GM23338 (cell line): ENCODE results near the gene SRPK1. TPM values are rescaled to one million over a fixed set of nuclear protein-coding genes. Genes with fewer than 3 reads are reported as not detected.

Experiments
- ATAC-seq: fragments of 200-7000 bp; cut with Tn5 transposase; 3 replicates; pipeline ENCODE4 v1.9.1; 2020
- DNase-seq: peaks from one replicate; pipeline ENCODE4 v3.0.0-alpha.2; 2015; ENCODE audit warnings: low spot score
- H2AFZ ChIP-seq: fragments of 200-600 bp; sonication (generic); 2 replicates; pipeline ENCODE4 v1.8.0; 2016; ENCODE audit warnings: antibody characterized with exemption, mild to moderate bottlenecking, moderate library complexity
- H3F3A ChIP-seq: fragments of 200-600 bp; sonication (generic); replicated peaks from 2 replicates; pipeline ENCODE4 v1.8.0; 2017; ENCODE audit warnings: antibody characterized with exemption, mixed run types, low read depth
- H3K27ac ChIP-seq: fragments of 200-600 bp; sonication (generic); 2 replicates; pipeline ENCODE4 v1.6.1; 2016; ENCODE audit warnings: low read depth
- H3K27me3 ChIP-seq: fragments of 200-600 bp; sonication (generic); 2 replicates; pipeline ENCODE4 v1.8.0; 2016; ENCODE audit warnings: mild to moderate bottlenecking, mixed run types, moderate library complexity; ENCODE audit not compliant: insufficient read depth
- H3K36me3 ChIP-seq: fragments of 200-600 bp; sonication (generic); 2 replicates; pipeline ENCODE4 v1.8.0; 2016; ENCODE audit warnings: mild to moderate bottlenecking; ENCODE audit not compliant: insufficient read depth
- H3K4me1 ChIP-seq: fragments of 200-600 bp; sonication (generic); 2 replicates; pipeline ENCODE4 v1.8.0; 2016; ENCODE audit warnings: mild to moderate bottlenecking, moderate library complexity; ENCODE audit not compliant: insufficient read depth
- H3K4me2 ChIP-seq: fragments of 200-600 bp; sonication (generic); 2 replicates; pipeline ENCODE4 v1.7.1; 2017; ENCODE audit warnings: mixed run types
- H3K4me3 ChIP-seq: fragments of 200-600 bp; sonication (generic); 2 replicates; pipeline ENCODE4 v1.6.1; 2016; ENCODE audit warnings: mixed run types
- H3K79me2 ChIP-seq: fragments of 200-600 bp; sonication (generic); replicated peaks from 2 replicates; pipeline ENCODE4 v1.8.0; 2017; ENCODE audit warnings: mild to moderate bottlenecking; ENCODE audit not compliant: insufficient read depth
- H3K9me2 ChIP-seq: fragments of 200-600 bp; sonication (generic); 2 replicates; pipeline ENCODE4 v1.8.0; 2017; ENCODE audit not compliant: insufficient read depth
- H4K20me1 ChIP-seq: fragments of 200-600 bp; sonication (generic); replicated peaks from 2 replicates; pipeline ENCODE4 v1.8.0; 2017; ENCODE audit warnings: mild to moderate bottlenecking; ENCODE audit not compliant: insufficient read depth
- H3K27ac Mint-ChIP-seq: 2 replicates; pipeline ENCODE4 v1.8.0; 2020; ENCODE audit warnings: inconsistent platforms, mild to moderate bottlenecking, moderate library complexity, mixed read lengths
- H3K27me3 Mint-ChIP-seq: 3 replicates; pipeline ENCODE4 v1.8.0; 2022; ENCODE audit warnings: low read depth, mild to moderate bottlenecking, moderate library complexity, mixed read lengths, inconsistent platforms; ENCODE audit not compliant: insufficient read depth, poor library complexity
- H3K36me3 Mint-ChIP-seq: 3 replicates; pipeline ENCODE4 v1.8.0; 2021; ENCODE audit warnings: low read depth, mild to moderate bottlenecking, inconsistent platforms, moderate library complexity, mixed read lengths
- H3K4me1 Mint-ChIP-seq: 3 replicates; pipeline ENCODE4 v1.8.0; 2020; ENCODE audit warnings: mild to moderate bottlenecking, inconsistent platforms, mixed read lengths
- H3K4me3 Mint-ChIP-seq: 3 replicates; pipeline ENCODE4 v1.8.0; 2021; ENCODE audit warnings: moderate library complexity, mild to moderate bottlenecking, inconsistent platforms, mixed read lengths
- H3K9me3 Mint-ChIP-seq: 3 replicates; pipeline ENCODE4 v1.8.0; 2020; ENCODE audit warnings: moderate library complexity, mild to moderate bottlenecking, inconsistent platforms, mixed read lengths
- polyA plus RNA-seq: library from polyadenylated mRNA; unstranded; fragments of >200 nt; fragmentation: Nextera tagmentation; extraction: Ambion mirVana; gene quantifications from 2 replicates; pipeline ENCODE4 v1.2.1, GENCODE V29; 2016
- total RNA-seq: library from RNA; depleted of rRNA; stranded (reverse); fragments of >200 nt; shearing (Covaris generic); gene quantifications from 2 replicates; pipeline ENCODE4 v1.2.3, GENCODE V29; 2014
- TF ChIP-seq, protein P1 (sequence below): IDR thresholded peaks from one replicate; pipeline ENCODE4 v1.6.1; 2018; ENCODE audit warnings: antibody characterized with exemption; ENCODE audit not compliant: unreplicated experiment
- TF ChIP-seq, protein P2 (sequence below): fragments of 250-450 bp; sonication (Bioruptor Pico); IDR thresholded peaks from 2 replicates; pipeline ENCODE4 v1.5.0; 2020; ENCODE audit warnings: mild to moderate bottlenecking, moderate library complexity

SRPK1 gene
- total and polyA plus RNA-seq, 2 experiments from 2014 or later: 175 to 202 TPM

DNA sequence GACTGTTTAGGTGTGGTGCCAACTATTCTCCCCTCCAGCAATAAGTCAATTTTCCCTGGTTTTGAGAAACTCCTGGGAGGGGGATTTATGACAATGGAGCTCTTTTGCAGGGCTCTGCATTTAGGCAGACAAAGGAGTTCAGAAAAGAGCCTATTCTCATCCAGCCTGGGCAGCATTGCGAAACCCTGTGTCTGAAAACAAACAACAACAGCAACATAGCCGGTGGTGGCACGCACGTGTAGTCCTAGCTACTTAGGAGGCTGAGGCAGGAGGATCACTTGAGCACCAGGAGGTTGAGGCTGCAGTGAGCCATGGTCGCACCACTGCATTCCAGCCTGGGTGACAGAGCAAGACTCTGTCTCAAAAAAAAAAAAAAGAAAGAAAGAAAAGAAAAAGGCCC lies 130.2 kb downstream of the SRPK1 start:
- Histone ChIP-seq H3K27me3 (no peaks in the 10 kb centered on the region), H3K27ac (no peak overlapping the region), H3K79me2 (no peaks in the 10 kb centered on the region), H3K9me2 (peaks cover 14% of the 10 kb centered on the region; the same call in 1 of the 2 replicates), H3K4me2 (no peak overlapping the region), H3K4me1 (peaks cover 6% of the 10 kb centered on the region; the same call in 1 of the 2 replicates), H3F3A (no peaks in the 10 kb centered on the region; the same call in 1 of the 2 replicates), H2AFZ (no peak overlapping the region; the same call in 1 of the 2 replicates), H4K20me1 (no peaks in the 10 kb centered on the region), H3K4me3 (no peak overlapping the region), H3K36me3 (no peaks in the 10 kb centered on the region)
- H3K4me3 Mint-ChIP-seq: no peak overlapping the region
- no peak overlapping the region for H3K27ac Mint-ChIP-seq
- no peak for ATAC-seq
- H3K4me1 Mint-ChIP-seq: peaks cover 3% of the 10 kb centered on the region; the same call in 2 of the 3 replicates
- H3K27me3 Mint-ChIP-seq: peaks cover 4% of the 10 kb centered on the region
- H3K36me3 Mint-ChIP-seq: no peaks in the 10 kb centered on the region
- TF ChIP-seq, protein P1, sequence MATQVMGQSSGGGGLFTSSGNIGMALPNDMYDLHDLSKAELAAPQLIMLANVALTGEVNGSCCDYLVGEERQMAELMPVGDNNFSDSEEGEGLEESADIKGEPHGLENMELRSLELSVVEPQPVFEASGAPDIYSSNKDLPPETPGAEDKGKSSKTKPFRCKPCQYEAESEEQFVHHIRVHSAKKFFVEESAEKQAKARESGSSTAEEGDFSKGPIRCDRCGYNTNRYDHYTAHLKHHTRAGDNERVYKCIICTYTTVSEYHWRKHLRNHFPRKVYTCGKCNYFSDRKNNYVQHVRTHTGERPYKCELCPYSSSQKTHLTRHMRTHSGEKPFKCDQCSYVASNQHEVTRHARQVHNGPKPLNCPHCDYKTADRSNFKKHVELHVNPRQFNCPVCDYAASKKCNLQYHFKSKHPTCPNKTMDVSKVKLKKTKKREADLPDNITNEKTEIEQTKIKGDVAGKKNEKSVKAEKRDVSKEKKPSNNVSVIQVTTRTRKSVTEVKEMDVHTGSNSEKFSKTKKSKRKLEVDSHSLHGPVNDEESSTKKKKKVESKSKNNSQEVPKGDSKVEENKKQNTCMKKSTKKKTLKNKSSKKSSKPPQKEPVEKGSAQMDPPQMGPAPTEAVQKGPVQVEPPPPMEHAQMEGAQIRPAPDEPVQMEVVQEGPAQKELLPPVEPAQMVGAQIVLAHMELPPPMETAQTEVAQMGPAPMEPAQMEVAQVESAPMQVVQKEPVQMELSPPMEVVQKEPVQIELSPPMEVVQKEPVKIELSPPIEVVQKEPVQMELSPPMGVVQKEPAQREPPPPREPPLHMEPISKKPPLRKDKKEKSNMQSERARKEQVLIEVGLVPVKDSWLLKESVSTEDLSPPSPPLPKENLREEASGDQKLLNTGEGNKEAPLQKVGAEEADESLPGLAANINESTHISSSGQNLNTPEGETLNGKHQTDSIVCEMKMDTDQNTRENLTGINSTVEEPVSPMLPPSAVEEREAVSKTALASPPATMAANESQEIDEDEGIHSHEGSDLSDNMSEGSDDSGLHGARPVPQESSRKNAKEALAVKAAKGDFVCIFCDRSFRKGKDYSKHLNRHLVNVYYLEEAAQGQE: no peak
- TF ChIP-seq, protein P2, sequence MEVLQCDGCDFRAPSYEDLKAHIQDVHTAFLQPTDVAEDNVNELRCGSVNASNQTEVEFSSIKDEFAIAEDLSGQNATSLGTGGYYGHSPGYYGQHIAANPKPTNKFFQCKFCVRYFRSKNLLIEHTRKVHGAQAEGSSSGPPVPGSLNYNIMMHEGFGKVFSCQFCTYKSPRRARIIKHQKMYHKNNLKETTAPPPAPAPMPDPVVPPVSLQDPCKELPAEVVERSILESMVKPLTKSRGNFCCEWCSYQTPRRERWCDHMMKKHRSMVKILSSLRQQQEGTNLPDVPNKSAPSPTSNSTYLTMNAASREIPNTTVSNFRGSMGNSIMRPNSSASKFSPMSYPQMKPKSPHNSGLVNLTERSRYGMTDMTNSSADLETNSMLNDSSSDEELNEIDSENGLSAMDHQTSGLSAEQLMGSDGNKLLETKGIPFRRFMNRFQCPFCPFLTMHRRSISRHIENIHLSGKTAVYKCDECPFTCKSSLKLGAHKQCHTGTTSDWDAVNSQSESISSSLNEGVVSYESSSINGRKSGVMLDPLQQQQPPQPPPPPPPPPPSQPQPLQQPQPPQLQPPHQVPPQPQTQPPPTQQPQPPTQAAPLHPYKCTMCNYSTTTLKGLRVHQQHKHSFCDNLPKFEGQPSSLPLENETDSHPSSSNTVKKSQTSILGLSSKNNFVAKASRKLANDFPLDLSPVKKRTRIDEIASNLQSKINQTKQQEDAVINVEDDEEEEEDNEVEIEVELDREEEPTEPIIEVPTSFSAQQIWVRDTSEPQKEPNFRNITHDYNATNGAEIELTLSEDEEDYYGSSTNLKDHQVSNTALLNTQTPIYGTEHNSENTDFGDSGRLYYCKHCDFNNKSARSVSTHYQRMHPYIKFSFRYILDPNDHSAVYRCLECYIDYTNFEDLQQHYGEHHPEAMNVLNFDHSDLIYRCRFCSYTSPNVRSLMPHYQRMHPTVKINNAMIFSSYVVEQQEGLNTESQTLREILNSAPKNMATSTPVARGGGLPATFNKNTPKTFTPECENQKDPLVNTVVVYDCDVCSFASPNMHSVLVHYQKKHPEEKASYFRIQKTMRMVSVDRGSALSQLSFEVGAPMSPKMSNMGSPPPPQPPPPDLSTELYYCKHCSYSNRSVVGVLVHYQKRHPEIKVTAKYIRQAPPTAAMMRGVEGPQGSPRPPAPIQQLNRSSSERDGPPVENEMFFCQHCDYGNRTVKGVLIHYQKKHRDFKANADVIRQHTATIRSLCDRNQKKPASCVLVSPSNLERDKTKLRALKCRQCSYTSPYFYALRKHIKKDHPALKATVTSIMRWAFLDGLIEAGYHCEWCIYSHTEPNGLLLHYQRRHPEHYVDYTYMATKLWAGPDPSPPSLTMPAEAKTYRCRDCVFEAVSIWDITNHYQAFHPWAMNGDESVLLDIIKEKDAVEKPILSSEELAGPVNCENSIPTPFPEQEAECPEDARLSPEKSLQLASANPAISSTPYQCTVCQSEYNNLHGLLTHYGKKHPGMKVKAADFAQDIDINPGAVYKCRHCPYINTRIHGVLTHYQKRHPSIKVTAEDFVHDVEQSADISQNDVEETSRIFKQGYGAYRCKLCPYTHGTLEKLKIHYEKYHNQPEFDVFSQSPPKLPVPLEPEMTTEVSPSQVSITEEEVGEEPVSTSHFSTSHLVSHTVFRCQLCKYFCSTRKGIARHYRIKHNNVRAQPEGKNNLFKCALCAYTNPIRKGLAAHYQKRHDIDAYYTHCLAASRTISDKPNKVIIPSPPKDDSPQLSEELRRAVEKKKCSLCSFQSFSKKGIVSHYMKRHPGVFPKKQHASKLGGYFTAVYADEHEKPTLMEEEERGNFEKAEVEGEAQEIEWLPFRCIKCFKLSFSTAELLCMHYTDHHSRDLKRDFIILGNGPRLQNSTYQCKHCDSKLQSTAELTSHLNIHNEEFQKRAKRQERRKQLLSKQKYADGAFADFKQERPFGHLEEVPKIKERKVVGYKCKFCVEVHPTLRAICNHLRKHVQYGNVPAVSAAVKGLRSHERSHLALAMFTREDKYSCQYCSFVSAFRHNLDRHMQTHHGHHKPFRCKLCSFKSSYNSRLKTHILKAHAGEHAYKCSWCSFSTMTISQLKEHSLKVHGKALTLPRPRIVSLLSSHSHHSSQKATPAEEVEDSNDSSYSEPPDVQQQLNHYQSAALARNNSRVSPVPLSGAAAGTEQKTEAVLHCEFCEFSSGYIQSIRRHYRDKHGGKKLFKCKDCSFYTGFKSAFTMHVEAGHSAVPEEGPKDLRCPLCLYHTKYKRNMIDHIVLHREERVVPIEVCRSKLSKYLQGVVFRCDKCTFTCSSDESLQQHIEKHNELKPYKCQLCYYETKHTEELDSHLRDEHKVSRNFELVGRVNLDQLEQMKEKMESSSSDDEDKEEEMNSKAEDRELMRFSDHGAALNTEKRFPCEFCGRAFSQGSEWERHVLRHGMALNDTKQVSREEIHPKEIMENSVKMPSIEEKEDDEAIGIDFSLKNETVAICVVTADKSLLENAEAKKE (CRISPR knock-in tag): no peak
- no peaks in the 10 kb centered on the region for H3K9me3 Mint-ChIP-seq
- DNase-seq: no peak
